NCI-H187 (cell line): Measurements from ENCODE around the gene RAF1.
"Not testable (repeated sequence)": the region's sequence is repeated elsewhere in the genome, so short reads cannot be mapped to it uniquely, and the experiment has no call there.

Experiments
- DNase-seq, 2 experiments: peaks; one replicate each; lab custom pipeline; 2025; lab: John Stamatoyannopoulos, UW

Gene RAF1

GRCh38 chr3:12640853-12641252 is 23.1 kb downstream of the RAF1 start:
- DNase-seq: not testable (repeated sequence)

GRCh38 chr3:12638105-12638504 is 25.8 kb downstream of the RAF1 start:
- DNase-seq: no peak

GRCh38 chr3:12633108-12633507 is 30.8 kb downstream of the RAF1 start:
- no peak for DNase-seq

GRCh38 chr3:12632523-12632922 is 31.4 kb downstream of the RAF1 start:
- DNase-seq: no peak

GRCh38 chr3:12630843-12631242 is 33.1 kb downstream of the RAF1 start:
- not testable (repeated sequence) for DNase-seq

GRCh38 chr3:12630292-12630691 is 33.6 kb downstream of the RAF1 start:
- DNase-seq: no peak

GRCh38 chr3:12629560-12629959 is 34.4 kb downstream of the RAF1 start:
- no peak for DNase-seq

- no peak for DNase-seq
Measured at GRCh38 chr3:12628813-12629212, 35.1 kb downstream of the RAF1 start.

- no peak for DNase-seq
Measured at GRCh38 chr3:12627370-12627769, 36.5 kb downstream of the RAF1 start.

GRCh38 chr3:12624964-12625363 is 39.0 kb downstream of the RAF1 start:
- DNase-seq: not testable (repeated sequence)

- DNase-seq: no peak
Measured at GRCh38 chr3:12624056-12624455, 39.9 kb downstream of the RAF1 start.

GRCh38 chr3:12622335-12622734 is 41.6 kb downstream of the RAF1 start:
- DNase-seq: no peak

- DNase-seq: no peak
Measured at GRCh38 chr3:12620729-12621128, 43.2 kb downstream of the RAF1 start.

GRCh38 chr3:12620305-12620704 is 43.6 kb downstream of the RAF1 start:
- DNase-seq: no peak

GRCh38 chr3:12618426-12618825 is 45.5 kb downstream of the RAF1 start:
- DNase-seq: no peak

- no peak for DNase-seq
Measured at GRCh38 chr3:12615266-12615665, 48.7 kb downstream of the RAF1 start.

- no peak for DNase-seq
Measured at GRCh38 chr3:12613250-12613649, 50.7 kb downstream of the RAF1 start.

GRCh38 chr3:12612514-12613226 is 51.2 kb downstream of the RAF1 start:
- DNase-seq: no peak

GRCh38 chr3:12611117-12611516 is 52.8 kb downstream of the RAF1 start:
- no peak for DNase-seq

- DNase-seq: no peak
Measured at GRCh38 chr3:12608376-12608775, 55.5 kb downstream of the RAF1 start.

- DNase-seq: no peak
Measured at GRCh38 chr3:12603969-12604368, 59.9 kb downstream of the RAF1 start.

- DNase-seq: no peak
Measured at GRCh38 chr3:12601072-12601471, 62.8 kb downstream of the RAF1 start.

- DNase-seq: no peak
Measured at GRCh38 chr3:12598890-12599289, 65.0 kb downstream of the RAF1 start.

GRCh38 chr3:12593473-12593872 is 70.4 kb downstream of the RAF1 start:
- no peak for DNase-seq
